Mucosa of descending colon (tissue), 3 donors: ENCODE data around the gene SEMA3E. TPM values are rescaled to one million over a fixed set of nuclear protein-coding genes. Genes with fewer than 3 reads are reported as not detected.

Experiments used
- ATAC-seq: fragments of 200-7000 bp; cut with Tn5 transposase; one replicate; pipeline ENCODE4 v1.9.1; 2020; ENCODE audit warnings: mild to moderate bottlenecking, moderate library complexity
- DNase-seq, 3 donors: peaks; one replicate each; pipeline ENCODE4 v3.0.0-alpha.2; 2020
- H3K36me3 ChIP-seq: fragments of 200-600 bp; one replicate; pipeline ENCODE4 v1.8.0; 2021; ENCODE audit warnings: low read depth, mild to moderate bottlenecking
- H3K4me1 ChIP-seq: fragments of 200-600 bp; one replicate; pipeline ENCODE4 v1.8.0; 2021; ENCODE audit warnings: low read depth, mild to moderate bottlenecking
- H3K4me3 ChIP-seq: fragments of 200-600 bp; one replicate; pipeline ENCODE4 v1.8.0; 2021; ENCODE audit warnings: mild to moderate bottlenecking
- H3K9me3 ChIP-seq: fragments of 200-600 bp; one replicate; pipeline ENCODE4 v1.8.0; 2021; ENCODE audit warnings: mild to moderate bottlenecking
- intact Hi-C, 2 donors: fragments of 100-400 bp; cut with DNase I in 1 of 2; cut with micrococcal nuclease in 1 of 2; formaldehyde crosslinking; loops; one replicate each; pipeline versions ENCODE4 v1.11.0 to v1.11.1; 2022; cut with DNase I, micrococcal nuclease
- total RNA-seq, 3 donors: library from RNA; stranded (reverse); fragmentation: NEBNext Ultra II Directional in 2 of 3; extraction: Animal tissue kit (Norgen Biotek cat#: 25700) in 2 of 3; gene quantifications; one replicate each; pipeline versions ENCODE4 v1.2.1 to v1.2.4, GENCODE V29; 2021 to 2023
- TF ChIP-seq, protein P1 (sequence below): fragments of 200-600 bp; IDR thresholded peaks from one replicate; pipeline ENCODE4 v1.8.0; 2022; ENCODE audit warnings: antibody characterized with exemption, mild to moderate bottlenecking
- donor health status: DM: no; HTN: no; CAD: no; lungs with moderate emphysema.
- donor health status: DM: no; HTN: no; CAD: no.
- donor health status: DM: no; HTN: yes; CAD: no.

The SEMA3E gene
- total RNA-seq, 3 donors from 2014 or later: 1.7 to 5.8 (median 2.7) TPM

DNA sequence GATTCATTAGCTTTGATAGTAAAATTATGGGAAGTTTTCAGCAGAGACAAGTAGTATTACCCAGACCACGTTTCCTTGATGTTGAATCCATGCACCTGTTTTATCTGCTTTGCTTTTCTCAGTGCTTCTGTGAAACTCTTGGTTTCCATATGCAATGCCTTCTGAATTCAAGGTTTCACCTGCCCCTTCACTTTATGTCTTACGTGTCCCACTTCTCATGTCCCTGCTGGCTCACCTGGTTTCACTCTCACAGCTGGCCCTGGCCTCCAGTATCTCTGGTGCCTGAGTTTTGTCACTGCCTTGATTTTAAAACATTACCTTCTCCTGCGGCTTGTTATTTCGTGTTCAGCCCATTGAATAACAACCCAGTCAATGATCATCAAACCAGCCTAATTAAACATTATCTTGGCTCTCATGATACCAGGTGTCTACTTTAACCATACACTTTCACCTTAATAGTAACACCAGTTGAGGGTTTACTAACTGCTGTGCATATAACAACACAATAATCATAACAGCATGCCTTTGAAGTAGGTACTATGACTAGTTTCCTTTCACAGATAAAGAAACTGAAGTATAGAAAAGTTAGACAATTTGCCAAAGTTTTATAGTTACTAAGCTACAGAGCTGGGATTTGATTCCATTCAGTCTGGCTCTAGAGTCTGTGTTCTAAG lies 310.5 kb downstream of the SEMA3E start:
- Histone ChIP-seq H3K9me3 (no peaks in the 10 kb centered on the region), H3K4me3 (no peak overlapping the region), H3K36me3 (no peaks in the 10 kb centered on the region), H3K4me1 (no peaks in the 10 kb centered on the region)
- DNase-seq: no peak
- TF ChIP-seq, protein P1, sequence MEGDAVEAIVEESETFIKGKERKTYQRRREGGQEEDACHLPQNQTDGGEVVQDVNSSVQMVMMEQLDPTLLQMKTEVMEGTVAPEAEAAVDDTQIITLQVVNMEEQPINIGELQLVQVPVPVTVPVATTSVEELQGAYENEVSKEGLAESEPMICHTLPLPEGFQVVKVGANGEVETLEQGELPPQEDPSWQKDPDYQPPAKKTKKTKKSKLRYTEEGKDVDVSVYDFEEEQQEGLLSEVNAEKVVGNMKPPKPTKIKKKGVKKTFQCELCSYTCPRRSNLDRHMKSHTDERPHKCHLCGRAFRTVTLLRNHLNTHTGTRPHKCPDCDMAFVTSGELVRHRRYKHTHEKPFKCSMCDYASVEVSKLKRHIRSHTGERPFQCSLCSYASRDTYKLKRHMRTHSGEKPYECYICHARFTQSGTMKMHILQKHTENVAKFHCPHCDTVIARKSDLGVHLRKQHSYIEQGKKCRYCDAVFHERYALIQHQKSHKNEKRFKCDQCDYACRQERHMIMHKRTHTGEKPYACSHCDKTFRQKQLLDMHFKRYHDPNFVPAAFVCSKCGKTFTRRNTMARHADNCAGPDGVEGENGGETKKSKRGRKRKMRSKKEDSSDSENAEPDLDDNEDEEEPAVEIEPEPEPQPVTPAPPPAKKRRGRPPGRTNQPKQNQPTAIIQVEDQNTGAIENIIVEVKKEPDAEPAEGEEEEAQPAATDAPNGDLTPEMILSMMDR: no peak
- intact Hi-C loops: no loop called here
- ATAC-seq: peak; percentile 66

GRCh38 chr7:83337050-83337449 lies 311.9 kb downstream of the SEMA3E start:
- Histone ChIP-seq H3K9me3 (no peaks in the 10 kb centered on the region), H3K36me3 (no peaks in the 10 kb centered on the region), H3K4me1 (no peaks in the 10 kb centered on the region), H3K4me3 (no peak overlapping the region)
- TF ChIP-seq, protein P1: no peak
- ATAC-seq (peak; percentile 86), DNase-seq (no peak)
- intact Hi-C loops: no loop called here

DNA sequence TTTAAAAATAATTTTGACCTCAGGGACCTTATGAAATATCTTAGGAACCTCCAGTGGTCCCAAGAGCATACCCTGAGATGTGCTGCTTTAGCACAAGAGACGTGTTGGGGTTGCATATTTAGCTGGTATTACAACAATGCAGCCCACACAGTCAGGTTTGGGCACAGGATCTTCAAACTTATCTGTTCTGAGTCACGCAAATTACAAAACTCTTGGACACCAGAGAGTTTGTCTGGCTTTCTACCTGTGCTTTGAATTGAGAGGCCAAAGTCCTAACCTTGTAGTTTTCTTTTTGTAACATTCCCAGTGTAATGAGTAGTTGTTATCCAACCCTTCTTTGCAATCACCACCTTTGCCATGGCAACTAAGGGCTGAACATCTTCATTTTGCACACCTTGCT lies 322.7 kb downstream of the SEMA3E start:
- intact Hi-C loops: no loop called here
- Histone ChIP-seq H3K4me1 (no peaks in the 10 kb centered on the region), H3K36me3 (no peaks in the 10 kb centered on the region), H3K9me3 (no peaks in the 10 kb centered on the region), H3K4me3 (no peak overlapping the region)
- TF ChIP-seq, protein P1: no peak
- DNase-seq: no peak
- ATAC-seq: no peak

DNA sequence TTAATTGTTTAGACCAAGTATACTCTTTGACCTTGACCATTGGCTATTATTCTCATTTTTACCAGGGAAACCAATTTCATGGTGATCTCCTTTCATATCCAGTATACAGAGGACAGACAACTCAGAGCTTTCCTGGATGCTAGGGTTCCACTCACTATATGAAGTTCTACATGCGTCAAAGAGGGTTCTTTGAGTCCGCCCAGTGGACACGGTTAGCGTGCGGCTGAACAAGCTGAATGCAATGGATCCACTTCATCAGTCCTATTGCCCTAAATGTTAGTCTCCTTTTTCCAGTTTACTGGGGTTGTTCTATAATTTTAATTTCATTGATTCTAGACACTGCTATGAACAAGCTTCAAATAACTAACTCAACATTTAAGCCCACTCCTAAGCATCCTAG lies 323.9 kb downstream of the SEMA3E start:
- intact Hi-C loops: no loop called here
- H3K9me3 ChIP-seq: no peaks in the 10 kb centered on the region

DNA sequence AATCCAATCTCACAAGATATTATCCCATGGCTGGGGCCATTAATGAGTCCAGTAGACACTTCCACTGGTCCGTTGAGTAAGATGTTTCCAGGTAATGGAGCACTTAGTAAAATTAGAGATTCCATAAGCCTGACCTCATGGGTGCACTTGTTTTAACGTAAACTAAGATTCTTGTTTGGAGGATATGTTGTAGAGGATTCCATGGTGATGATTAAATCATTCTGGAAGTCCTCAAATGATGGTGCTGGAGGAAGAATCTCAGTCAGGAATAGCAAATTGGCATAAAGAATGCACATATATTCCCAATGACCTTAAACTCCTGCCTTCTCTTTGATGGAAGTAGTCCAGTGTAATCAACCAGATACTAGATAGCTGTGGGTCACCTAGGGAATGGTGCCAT lies 324.3 kb downstream of the SEMA3E start:
- Histone ChIP-seq H3K4me3 (no peak overlapping the region), H3K9me3 (no peaks in the 10 kb centered on the region), H3K4me1 (no peaks in the 10 kb centered on the region), H3K36me3 (no peaks in the 10 kb centered on the region)
- TF ChIP-seq, protein P1: no peak
- DNase-seq (no peak), ATAC-seq (no peak)
- intact Hi-C loops: no loop called here

More for the DNA sequence above, 323.9 kb downstream of the SEMA3E start:
- DNase-seq (no peak), ATAC-seq (no peak)
- TF ChIP-seq, protein P1: no peak
- Histone ChIP-seq H3K4me3 (no peak overlapping the region), H3K4me1 (no peaks in the 10 kb centered on the region), H3K36me3 (no peaks in the 10 kb centered on the region)

GRCh38 chr7:83321011-83321410 lies 327.9 kb downstream of the SEMA3E start:
- DNase-seq (no peak), ATAC-seq (no peak)
- intact Hi-C loops: no loop called here

More at GRCh38 chr7:83321011-83321410, 327.9 kb downstream of the SEMA3E start:
- TF ChIP-seq, protein P1: no peak
- Histone ChIP-seq H3K4me1 (no peaks in the 10 kb centered on the region), H3K36me3 (no peaks in the 10 kb centered on the region), H3K4me3 (no peak overlapping the region), H3K9me3 (no peaks in the 10 kb centered on the region)
